Stimulated activated naive CD8-positive, alpha-beta T cell treated with anti-CD3 and anti-CD28 coated beads, Interleukin-15, amount 100 ng/mL, for 72 hours (primary cell): ENCODE data around the gene SH3RF1.
"Not testable (repeated sequence)": the region's sequence is repeated elsewhere in the genome, so short reads cannot be mapped to it uniquely, and the experiment has no call there.

ENCODE experiments used
- ATAC-seq: fragments of 150-1000 bp; cut with Tn5 transposase; 2 replicates; pipeline ENCODE4 v1.10.0; 2021; ENCODE audit warnings: mild to moderate bottlenecking, moderate library complexity
- DNase-seq, 2 donors: peaks; one replicate each; pipeline ENCODE4 v3.0.0; 2021 to 2022
- H3K27ac Mint-ChIP-seq, 2 donors: one replicate each; pipeline ENCODE4 v1.8.0; 2022; ENCODE audit warnings: mild to moderate bottlenecking in 2 of 2, mixed read lengths in 2 of 2, moderate library complexity in 2 of 2
- H3K27me3 Mint-ChIP-seq: one replicate; pipeline ENCODE4 v1.8.0; 2022; ENCODE audit warnings: mixed read lengths
- H3K4me1 Mint-ChIP-seq: one replicate; pipeline ENCODE4 v1.8.0; 2022; ENCODE audit warnings: mild to moderate bottlenecking, mixed read lengths
- H3K4me3 Mint-ChIP-seq, 2 donors: one replicate each; pipeline ENCODE4 v1.8.0; 2022; ENCODE audit warnings: mild to moderate bottlenecking in 2 of 2, mixed read lengths in 2 of 2, moderate library complexity in 1 of 2
- H3K9me3 Mint-ChIP-seq, 2 donors: one replicate each; pipeline ENCODE4 v1.8.0; 2022; ENCODE audit warnings: mixed read lengths in 2 of 2

The SH3RF1 gene

DNA sequence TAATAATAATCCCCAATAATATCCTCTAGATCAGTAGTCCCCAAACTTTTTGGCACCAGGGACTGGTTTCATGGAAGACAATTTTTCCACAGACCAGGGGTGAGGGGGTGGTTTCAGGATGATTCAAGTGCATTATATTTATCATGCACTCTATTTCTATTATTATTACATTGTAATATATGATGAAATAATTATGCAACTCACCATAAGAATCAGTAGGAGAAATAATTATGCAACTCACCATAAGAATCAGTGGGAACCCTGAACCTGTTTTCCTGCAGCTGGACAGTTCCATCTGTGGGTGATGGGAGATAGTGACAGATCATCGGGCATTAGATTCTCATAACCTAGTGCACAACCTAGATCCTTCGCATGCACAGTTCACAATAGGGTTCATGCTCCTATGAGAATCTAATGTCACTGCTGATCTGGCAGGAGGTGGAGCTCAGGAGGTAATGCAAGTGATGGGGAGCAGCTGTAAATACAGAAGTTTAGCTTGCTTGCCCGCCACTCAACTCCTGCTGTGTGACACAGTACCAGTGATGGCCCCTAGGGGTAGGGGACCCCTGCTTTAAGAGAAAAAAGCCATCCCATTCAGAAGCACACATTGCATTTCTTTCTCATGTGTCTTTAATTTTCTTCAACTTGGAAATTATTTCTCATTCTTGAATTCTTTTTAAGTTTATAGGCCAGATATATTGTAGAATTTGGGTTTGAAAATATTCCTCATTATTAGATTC lies 16.0 kb upstream of the SH3RF1 start:
- H3K4me3 Mint-ChIP-seq, result no peak overlapping the region
- no peak for ATAC-seq
- DNase-seq, result no peak
- peaks cover 9% of the 10 kb centered on the region for H3K27me3 Mint-ChIP-seq
- H3K27ac Mint-ChIP-seq, result no peak overlapping the region
- H3K4me1 Mint-ChIP-seq, result no peaks in the 10 kb centered on the region
- no peaks in the 10 kb centered on the region for H3K9me3 Mint-ChIP-seq

GRCh38 chr4:169283114-169283509 lies 12.4 kb upstream of the SH3RF1 start:
- no peaks in the 10 kb centered on the region for H3K9me3 Mint-ChIP-seq
- H3K4me1 Mint-ChIP-seq, result no peaks in the 10 kb centered on the region
- peaks cover 8% of the 10 kb centered on the region for H3K27me3 Mint-ChIP-seq
- H3K4me3 Mint-ChIP-seq, result no peak overlapping the region
- ATAC-seq (no peak), DNase-seq (no peak)
- H3K27ac Mint-ChIP-seq, result peak overlapping the region in 1 of 2 donors; percentile 36

- no peak overlapping the region for H3K4me3 Mint-ChIP-seq
- H3K9me3 Mint-ChIP-seq, result no peaks in the 10 kb centered on the region
- H3K27me3 Mint-ChIP-seq, result peaks cover 8% of the 10 kb centered on the region
- DNase-seq (no peak), ATAC-seq (no peak)
- H3K4me1 Mint-ChIP-seq, result no peaks in the 10 kb centered on the region
- H3K27ac Mint-ChIP-seq, result peak overlapping the region in 1 of 2 donors; percentile 36
Observed at GRCh38 chr4:169282429-169283113, 11.8 kb upstream of the SH3RF1 start.

DNA sequence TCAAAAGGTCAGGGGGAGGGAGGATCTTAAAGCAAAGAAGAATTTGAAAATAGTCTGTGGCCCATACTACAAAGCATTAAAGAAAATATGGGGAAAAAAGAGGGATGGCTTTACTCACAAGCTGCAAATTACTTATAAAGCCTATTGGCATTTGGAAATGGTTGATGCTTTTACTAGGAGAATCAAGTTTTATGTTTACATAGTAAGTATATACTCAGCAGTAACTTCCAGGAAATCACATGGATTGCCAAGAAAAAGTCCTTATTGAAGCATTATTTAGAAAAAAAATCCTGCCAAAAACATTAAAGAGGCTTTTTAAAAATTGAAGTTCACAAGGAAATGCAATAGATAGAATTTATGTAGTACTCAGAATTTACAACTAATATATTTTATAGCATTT lies 8.4 kb upstream of the SH3RF1 start:
- Mint-ChIP-seq H3K4me1 (no peaks in the 10 kb centered on the region), H3K27ac (no peak overlapping the region), H3K4me3 (no peak overlapping the region), H3K9me3 (no peaks in the 10 kb centered on the region), H3K27me3 (peaks cover 32% of the 10 kb centered on the region)
- ATAC-seq (no peak), DNase-seq (no peak)

DNA sequence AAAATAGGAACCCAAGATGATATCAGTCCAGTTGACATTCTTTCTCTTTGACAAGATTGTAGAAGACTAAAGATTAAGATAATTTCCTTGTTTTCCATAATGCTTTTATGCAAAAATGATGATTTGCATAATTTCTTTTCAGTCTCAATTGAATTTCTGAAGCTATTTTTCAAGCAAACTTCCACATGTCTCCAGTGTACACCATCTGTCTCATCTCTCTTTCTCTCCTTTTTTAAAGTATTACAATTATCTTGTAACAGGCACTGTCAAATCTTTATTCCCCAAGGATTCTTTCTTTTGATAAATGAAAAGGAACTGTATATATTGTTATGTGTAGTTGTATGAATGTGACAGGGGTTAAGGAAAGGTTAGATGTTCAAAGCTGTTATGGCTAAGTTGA lies 7.9 kb upstream of the SH3RF1 start:
- H3K27me3 Mint-ChIP-seq, result peaks cover 36% of the 10 kb centered on the region
- no peak overlapping the region for H3K27ac Mint-ChIP-seq
- H3K4me3 Mint-ChIP-seq, result no peak overlapping the region
- H3K9me3 Mint-ChIP-seq, result no peaks in the 10 kb centered on the region
- ATAC-seq (no peak), DNase-seq (no peak)
- no peaks in the 10 kb centered on the region for H3K4me1 Mint-ChIP-seq

DNA sequence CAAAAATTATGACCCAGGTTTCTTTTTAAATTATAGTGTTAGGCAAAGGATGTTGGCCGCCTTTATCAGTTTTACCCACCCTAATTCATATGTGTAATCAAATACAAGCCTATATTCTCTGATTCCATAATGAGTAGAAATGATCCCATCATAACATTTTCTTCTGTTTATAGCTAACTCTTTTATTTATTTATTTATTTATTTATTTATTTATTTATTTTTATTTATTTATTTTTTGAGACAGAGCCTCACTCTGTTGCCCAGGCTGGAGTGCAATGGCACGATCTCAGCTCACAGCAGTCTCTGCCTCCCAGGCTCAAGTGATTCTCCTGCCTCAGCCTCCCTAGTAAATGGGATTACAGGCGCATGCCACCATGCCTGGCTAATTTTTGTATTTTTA lies 7.1 kb upstream of the SH3RF1 start:
- H3K9me3 Mint-ChIP-seq, ATAC-seq, H3K27ac Mint-ChIP-seq, H3K4me3 Mint-ChIP-seq, DNase-seq, H3K4me1 Mint-ChIP-seq: not testable (repeated sequence)
- peaks cover 44% of the 10 kb centered on the region for H3K27me3 Mint-ChIP-seq

DNA sequence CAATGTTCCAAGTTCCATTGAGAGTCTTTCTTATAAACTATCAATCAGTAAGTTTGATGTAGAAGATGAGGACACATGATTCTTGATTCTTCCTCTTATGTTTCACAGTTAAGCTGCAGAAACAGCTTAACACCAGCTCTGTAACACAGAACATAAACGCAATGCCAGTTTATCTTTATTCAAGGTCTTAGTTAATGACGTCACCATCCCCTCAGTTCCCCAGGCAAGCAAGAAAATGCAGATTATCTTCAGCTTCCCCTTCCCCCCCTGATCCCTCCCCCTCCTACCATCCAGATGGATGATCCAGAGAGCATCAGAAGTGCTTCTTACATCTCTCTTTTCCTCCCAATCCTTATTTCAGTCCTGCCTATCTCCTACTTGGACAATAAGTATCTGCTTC lies 4.4 kb upstream of the SH3RF1 start:
- Mint-ChIP-seq H3K27ac (peak overlapping the region in 1 of 2 donors; percentile 60), H3K27me3 (peaks cover 68% of the 10 kb centered on the region), H3K4me1 (peaks cover 6% of the 10 kb centered on the region), H3K9me3 (no peaks in the 10 kb centered on the region), H3K4me3 (no peak overlapping the region)
- DNase-seq, result no peak
- ATAC-seq, result no peak

- peaks cover 78% of the 10 kb centered on the region for H3K27me3 Mint-ChIP-seq
- no peaks in the 10 kb centered on the region for H3K9me3 Mint-ChIP-seq
- H3K4me1 Mint-ChIP-seq, result peaks cover 6% of the 10 kb centered on the region
- ATAC-seq (no peak), DNase-seq (no peak)
- H3K27ac Mint-ChIP-seq, result no peak overlapping the region
- no peak overlapping the region for H3K4me3 Mint-ChIP-seq
Observed at GRCh38 chr4:169274033-169274432, 3.3 kb upstream of the SH3RF1 start.

DNA sequence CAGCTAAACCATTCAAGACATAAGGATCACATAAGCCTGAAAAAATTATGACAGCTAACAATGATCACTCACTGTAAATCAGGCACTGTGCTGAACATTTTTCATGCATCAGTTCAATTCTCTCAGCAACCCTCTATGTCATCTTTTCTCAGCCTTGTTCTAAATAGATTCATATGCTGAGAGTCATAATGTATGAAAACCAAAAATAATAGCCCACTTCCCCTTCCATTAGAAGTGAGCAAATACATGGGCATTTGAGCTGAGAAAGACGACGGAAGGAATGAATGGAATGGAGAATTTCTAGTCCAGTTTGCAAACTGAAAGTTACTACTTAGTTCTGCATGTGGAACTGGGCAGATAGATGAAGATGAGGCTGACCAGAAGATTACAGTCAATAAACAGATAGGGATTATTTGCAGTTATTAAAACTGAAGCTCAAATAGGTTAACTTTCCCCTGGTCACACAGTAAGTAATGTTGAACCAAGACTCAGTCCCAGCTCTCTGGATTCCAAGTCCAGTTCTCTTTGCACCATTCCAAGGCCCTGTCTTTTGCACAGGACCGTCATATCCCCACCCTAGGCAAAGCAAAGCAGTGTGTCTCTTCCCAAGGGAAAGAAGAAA lies 1.6 kb upstream of the SH3RF1 start:
- H3K9me3 Mint-ChIP-seq, result no peaks in the 10 kb centered on the region
- H3K27ac Mint-ChIP-seq, result no peak overlapping the region
- ATAC-seq, result no peak
- peaks cover 6% of the 10 kb centered on the region for H3K4me1 Mint-ChIP-seq
- peaks cover 79% of the 10 kb centered on the region for H3K27me3 Mint-ChIP-seq
- H3K4me3 Mint-ChIP-seq, result no peak overlapping the region
- no peak for DNase-seq

GRCh38 chr4:169271692-169272007 lies 894 bp upstream of the SH3RF1 start:
- no peaks in the 10 kb centered on the region for H3K9me3 Mint-ChIP-seq
- peak overlapping the region; percentile 83 to 87 for H3K4me3 Mint-ChIP-seq
- no peak overlapping the region for H3K27ac Mint-ChIP-seq
- H3K27me3 Mint-ChIP-seq, result peaks cover 86% of the 10 kb centered on the region
- no peak for DNase-seq
- H3K4me1 Mint-ChIP-seq, result peaks cover 6% of the 10 kb centered on the region
- ATAC-seq, result no peak

DNA sequence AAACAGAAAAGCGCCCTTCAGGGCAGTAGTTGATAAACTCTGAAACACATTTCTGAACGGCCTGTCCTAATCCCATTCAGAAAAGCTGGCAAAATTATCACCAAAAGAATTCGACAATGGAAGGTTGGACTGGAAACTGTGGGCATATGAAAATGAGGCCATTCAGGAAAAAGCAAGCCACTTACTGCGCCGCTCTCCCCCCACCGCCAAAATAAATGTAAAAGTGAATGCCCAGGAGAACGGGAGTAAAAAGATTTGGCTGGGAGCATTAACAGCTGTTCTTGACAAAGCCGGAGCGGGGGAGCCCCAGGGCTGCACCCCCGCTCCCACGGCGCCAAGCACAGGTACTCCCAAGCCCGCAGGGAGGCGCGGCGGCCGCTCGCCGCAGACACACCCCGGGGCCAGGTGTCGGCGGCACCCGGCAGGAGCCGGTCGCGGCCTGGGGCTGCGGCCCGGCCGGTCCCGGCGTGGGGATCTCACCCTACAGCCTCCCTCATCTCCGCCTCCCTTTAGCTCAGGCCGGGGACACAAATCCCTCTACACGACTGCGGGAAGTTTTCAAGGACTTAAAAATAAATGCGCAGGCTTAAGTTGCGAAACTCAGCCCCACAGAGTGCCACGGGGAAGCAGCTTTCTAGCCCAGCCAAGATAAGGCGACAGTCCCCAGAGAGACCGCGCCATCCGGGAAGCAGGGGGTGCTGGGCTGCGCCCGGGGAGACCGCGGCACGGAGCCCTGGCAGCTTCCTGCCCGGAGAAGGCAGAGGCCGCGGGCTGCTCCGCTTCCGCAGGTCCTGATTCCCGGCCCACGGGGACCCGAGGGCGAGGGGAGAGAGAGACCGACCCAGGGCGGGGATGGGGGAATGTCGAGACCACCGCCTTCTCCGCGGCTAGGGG lies 593 bp downstream of the SH3RF1 start:
- Mint-ChIP-seq H3K27ac (no peak overlapping the region), H3K4me1 (peaks cover 6% of the 10 kb centered on the region), H3K27me3 (peaks cover 83% of the 10 kb centered on the region), H3K4me3 (peak overlapping the region; percentile 83), H3K9me3 (no peaks in the 10 kb centered on the region)
- peak; percentile 77 for ATAC-seq
- DNase-seq, result peak; percentile 27 to 28

GRCh38 chr4:169268951-169269760 lies 1.6 kb downstream of the SH3RF1 start:
- Mint-ChIP-seq H3K4me1 (peaks cover 6% of the 10 kb centered on the region), H3K4me3 (peak overlapping the region in 1 of 2 donors; percentile 73), H3K27me3 (peaks cover 73% of the 10 kb centered on the region), H3K9me3 (no peaks in the 10 kb centered on the region), H3K27ac (no peak overlapping the region)
- no peak for ATAC-seq
- no peak for DNase-seq

- Mint-ChIP-seq H3K4me1 (peaks cover 6% of the 10 kb centered on the region), H3K27me3 (peaks cover 67% of the 10 kb centered on the region), H3K9me3 (no peaks in the 10 kb centered on the region), H3K27ac (no peak overlapping the region), H3K4me3 (no peak overlapping the region)
- DNase-seq (no peak), ATAC-seq (no peak)
Observed at GRCh38 chr4:169267070-169267469, 3.7 kb downstream of the SH3RF1 start.

DNA sequence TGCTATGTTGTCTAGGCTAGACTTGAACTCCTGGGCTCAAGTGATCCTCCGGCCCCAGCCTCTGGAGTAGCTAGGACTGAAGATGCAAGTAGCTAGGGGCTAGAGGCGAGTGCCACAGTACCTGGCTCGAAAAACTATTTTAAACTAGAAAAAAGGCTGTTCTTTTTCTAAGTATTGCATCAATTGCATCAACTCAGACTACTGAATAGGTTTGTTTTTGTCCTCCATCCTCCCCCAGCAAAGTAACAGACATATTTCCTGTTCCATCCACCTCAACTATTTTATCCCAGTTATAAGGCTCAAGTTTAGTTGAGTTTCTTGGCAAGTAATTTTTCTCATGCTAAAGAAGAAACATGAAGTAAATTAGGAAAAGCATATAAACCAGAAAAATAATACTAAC lies 4.1 kb downstream of the SH3RF1 start:
- Mint-ChIP-seq H3K27ac (no peak overlapping the region), H3K4me1 (peaks cover 6% of the 10 kb centered on the region), H3K9me3 (no peaks in the 10 kb centered on the region), H3K27me3 (peaks cover 63% of the 10 kb centered on the region), H3K4me3 (no peak overlapping the region)
- DNase-seq (no peak), ATAC-seq (no peak)

DNA sequence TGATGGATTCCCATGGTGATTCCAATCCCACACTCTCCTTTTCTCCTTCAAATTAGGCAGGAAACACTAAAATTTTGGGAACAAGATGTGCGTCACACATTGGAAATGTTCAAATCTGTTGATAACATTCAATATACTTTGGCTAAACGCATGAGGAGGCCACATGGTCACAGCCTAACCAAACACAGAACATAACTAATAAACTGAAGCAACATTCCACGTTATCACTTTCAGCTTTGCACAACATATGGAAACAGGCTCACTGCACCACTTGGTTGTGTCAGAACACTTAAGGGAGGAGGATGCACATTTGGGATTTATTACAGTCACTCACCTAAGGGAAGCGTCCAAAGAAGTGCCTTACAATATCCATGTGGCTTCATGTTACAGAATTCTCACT lies 4.7 kb downstream of the SH3RF1 start:
- Mint-ChIP-seq H3K27me3 (peaks cover 57% of the 10 kb centered on the region), H3K4me1 (peaks cover 2% of the 10 kb centered on the region), H3K9me3 (no peaks in the 10 kb centered on the region), H3K27ac (no peak overlapping the region), H3K4me3 (no peak overlapping the region)
- ATAC-seq (no peak), DNase-seq (no peak)
